NCI-H2196 treated with DMSO at 0.1 percent for 48 hours (cell line): ENCODE data around the gene FGA.

ENCODE experiments used
- DNase-seq: peaks from one replicate; lab custom pipeline; 2025; ENCODE audit not compliant: unreplicated experiment; lab: John Stamatoyannopoulos, UW

Gene FGA

DNA sequence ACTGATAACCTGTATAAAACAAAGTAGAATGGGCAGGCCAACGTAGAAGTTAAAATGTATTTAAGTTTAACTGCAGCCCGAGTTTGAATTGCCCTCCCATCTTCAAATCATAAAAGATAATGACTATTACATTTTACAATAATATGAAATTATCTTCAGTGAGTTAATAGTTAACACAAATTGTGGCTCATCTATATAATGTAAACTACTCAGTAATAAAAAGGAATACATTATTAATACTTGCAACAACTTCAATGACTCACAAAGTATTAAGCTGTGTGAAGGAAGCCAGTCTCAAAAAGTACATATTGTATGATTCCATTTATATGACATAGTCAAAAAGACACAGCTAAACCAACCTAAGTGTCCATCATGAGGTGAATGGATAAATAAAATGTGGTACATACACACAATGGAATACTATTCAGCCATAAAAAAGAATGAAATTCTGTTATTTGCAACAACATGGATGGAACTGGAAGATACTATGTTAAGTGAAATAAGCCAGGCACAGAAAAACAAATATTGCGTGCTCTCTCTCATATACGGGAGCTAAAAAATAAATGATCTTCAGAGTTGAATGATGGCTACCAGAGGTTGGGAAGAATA lies 48.2 kb downstream of the FGA start:
- no peak for DNase-seq
